GM18499 (cell line): ENCODE measurements around the gene ACSS1.

ENCODE experiments used
- ATAC-seq: cut with Tn5 transposase; IDR thresholded peaks from one replicate; pipeline ENCODE4 v1.9.1; 2021; ENCODE audit warnings: moderate number of reproducible peaks; ENCODE audit not compliant: insufficient read depth, unreplicated experiment

Gene ACSS1

DNA sequence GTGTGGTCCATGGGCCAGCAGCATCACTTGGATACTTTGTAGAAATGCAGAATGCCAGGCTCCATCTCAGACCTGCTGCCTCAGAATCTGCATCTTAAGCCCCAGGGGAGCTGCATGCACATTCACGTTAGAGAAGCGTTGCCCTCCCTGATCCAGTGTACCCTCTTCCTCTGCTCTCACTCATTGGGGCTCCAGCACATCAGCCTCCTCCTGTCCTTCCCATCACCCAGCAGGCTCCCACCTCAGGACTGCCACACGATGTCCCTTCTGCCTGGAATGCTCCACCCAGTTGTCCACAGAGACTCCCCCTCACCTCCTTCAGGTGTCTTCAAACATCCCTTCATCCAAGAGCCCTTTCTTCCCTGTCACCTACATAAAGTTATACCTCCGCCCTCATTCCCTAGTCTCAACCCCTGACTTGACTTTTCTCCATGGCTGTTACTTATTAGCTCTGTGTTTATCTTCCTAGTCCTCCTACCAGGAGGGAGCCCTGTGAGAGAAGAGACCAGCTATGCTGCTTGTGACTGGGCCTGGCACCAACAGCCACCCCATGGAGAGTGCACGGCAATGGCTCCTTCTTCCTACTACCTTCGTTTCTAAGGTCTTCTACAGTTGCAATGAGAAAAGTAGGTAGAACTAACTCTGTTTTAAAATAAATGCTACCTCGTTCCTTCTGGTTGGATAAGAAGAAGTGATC lies 3.3 kb upstream of the ACSS1 start:
- ATAC-seq: no peak

DNA sequence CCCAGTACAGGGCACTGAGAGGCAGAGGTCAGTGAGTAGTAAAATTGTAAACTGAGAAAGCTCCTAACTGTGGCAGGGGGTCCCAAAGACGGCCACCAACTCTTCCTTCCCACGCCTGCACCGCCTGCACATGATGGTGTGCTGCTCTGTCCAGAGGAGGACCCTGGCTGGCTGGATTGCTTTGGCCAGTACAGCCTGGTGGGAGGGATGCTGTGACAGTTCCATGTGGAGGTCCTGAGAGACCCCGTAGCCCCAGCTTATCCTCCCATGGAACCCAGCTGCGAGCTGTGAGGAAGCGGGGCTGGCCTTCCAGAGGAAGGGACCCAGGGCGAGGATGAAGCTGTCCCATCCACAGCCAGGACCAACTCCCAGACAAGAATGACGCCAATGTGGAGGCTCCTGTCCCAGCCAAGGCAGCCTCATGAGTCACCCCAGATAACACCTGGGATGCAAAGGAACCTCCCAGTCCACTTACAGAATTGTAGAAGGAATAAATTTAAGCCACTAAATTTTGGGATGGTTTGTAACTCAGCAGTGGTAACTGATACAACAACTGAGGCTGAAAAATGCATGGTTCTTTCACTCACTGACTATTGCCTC lies 2.0 kb upstream of the ACSS1 start:
- no peak for ATAC-seq

DNA sequence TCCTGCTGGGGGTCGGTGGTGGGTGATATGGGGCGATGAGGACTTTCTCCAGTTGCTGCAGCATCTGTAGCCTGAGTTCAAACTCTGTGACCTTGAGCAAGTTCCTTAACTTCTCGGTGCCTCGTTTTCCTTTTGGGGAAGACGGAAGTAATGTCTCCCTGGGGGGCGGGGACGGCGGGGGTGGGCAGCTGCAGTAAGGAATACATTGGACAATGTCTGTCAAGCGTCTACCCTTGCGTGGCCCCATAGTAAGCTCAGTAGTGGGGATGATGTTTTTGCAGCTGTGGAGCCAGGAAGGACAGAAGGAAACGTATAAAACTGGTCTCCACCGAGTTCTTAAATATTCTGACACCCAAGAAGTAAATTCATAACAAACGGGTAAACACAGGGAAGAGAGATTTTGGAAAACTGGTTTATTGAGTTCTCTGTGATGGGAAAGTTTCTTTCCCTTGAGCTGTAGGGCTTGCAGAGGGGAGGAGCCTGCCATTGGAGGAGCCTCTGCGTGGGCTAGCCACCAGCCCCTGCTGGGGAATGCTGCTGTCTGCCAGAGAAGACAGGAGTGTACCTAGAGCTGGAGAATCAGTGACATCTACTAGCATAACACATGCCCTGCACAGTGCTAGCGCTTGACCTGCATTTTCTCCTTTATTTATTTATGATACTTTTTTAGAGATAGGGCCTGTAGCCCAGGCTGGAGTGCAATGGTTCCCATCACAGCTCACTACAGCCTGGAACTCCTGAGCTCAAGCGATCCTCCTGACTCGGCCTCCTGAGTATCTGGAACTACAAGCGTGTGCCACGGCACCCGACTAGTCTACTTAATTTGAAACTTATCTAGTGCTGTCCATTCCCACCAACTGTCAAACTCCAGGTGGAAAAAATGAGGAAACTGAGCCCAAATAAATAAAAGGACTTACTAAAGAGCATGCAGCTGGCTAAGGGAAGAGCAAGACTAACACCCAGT lies 1.2 kb upstream of the ACSS1 start:
- ATAC-seq: no peak

DNA sequence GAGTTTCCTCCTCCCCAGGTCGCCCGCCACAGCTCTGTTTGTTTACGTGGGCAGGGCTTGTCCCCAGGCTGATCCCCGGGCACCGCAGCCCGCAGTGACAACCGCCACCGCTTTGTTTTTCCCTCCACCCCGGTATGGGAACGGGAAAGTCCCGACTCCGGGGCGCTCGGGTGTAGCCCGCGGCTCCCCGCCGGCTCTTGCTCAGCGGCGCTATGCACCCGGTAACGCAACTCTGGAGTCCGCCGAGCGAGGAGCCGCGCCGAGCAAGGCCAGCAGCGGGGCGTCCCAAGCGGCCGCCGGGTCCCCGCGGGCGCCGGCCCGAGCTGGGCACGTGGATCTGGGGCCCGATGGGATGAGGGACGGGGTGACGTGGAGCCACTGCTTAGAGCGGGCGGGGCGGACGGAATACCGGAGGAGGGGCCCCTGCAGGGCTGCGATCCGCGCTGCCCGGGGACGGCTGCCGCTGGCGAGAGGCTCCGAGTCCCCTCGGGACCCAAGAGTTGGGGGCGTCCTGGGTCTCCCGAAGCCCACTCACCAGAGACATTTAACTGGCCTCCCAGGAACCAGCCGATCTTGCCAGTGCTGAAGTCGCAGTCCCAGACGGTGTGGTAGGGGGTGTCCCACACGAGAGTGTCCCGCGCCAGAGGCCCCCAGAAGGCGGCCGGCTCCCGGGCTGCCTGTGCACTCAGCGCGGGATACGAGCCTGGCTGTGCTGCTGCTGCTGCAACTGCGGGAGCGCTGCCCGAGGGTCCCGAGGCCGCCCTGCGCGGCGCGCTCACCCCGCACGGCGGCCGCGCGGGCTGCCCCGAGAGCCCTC lies 497 bp downstream of the ACSS1 start:
- peak; percentile 12 for ATAC-seq

DNA sequence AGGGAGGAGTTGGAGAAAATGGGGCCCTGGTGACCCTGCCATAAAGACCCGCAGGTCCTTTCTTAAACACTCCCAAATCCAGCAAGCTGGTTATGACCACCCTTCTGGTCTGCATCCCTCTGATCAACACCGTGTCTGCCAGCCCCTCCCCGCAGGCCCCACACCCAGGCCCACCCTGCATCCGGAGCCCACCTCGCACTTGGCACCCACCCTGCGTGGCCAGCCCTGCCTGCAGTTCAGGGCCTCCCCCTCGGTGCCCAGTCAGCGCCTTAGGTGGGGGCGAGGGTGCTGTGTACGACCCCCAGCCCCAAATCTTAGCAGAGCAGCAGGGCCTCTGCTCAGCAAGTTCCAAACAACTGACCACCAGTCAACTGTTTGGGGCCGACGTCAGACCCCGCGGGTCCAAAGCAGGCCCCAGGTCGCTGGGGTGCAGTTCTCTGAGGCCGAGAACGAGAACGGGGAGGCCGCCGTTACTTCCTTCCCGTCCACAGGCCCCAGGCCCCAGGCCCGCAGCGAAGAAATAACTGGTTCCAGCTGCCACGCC lies 1.2 kb downstream of the ACSS1 start:
- ATAC-seq: peak; percentile 2

DNA sequence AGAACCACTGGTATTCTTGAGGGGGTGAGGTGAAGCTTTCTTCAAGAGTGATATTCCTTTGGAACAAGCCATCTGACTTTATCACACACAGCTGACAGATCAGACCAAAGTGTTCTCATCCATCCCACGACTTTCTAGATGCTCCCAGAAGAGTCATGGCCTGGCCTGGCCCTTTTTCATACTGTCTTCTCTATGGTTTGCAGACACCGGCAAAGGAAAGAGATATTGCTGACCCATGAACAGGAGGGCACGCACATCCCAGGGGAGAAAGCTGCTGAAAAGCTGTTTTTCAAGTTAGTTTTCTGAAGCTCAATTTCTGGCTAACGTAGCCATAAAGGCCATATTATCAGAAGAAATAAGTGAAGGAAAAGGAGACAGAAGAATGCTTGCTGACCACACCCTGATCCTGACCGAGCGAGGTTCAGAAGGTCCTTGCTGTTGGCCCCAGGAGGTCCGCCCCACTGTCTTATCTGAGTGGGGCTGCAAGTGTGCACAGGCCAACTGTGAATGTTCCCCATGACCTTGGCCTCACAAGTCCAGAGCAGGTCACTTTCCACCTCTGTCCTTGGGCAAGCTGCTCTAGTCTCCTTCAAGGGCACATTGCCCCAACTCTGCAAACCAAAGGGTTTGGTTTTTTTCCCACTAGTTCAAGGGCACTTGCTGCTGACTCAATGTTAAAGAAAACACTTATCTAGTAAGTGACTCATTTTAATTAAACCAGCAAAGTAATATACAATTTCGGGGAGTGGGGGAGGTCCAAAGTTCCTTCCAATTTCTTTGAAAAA lies 2.0 kb downstream of the ACSS1 start:
- ATAC-seq: no peak

DNA sequence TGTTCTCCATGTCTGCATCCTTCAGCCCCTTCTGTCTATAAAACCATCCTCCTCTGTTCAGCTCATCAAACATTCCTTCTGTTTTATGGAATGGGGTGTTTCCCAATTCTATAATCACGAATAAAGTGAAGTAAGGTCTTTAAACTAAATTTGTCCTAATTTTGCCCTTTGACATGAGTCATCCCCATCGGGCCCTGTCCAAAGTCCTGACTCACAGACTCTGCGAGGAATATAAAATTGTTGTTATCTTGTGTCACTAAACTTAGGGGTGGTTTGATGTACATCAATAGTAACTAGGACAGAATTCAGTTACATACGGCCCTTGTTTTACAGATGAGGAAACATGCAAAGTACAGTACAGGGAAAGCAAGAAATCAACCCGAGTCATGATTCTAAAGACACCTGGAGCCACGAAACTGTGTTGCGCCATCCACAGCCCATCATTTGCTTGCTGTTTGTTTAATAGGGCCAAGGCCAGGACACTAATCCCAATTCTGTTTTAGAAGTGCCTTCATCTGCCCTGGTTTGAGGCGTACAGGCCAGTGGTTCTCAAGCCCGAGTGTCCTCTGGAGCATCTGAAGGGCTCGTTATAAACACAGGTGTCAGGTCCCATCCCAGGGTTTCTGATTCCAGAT lies 2.8 kb downstream of the ACSS1 start:
- ATAC-seq: no peak

DNA sequence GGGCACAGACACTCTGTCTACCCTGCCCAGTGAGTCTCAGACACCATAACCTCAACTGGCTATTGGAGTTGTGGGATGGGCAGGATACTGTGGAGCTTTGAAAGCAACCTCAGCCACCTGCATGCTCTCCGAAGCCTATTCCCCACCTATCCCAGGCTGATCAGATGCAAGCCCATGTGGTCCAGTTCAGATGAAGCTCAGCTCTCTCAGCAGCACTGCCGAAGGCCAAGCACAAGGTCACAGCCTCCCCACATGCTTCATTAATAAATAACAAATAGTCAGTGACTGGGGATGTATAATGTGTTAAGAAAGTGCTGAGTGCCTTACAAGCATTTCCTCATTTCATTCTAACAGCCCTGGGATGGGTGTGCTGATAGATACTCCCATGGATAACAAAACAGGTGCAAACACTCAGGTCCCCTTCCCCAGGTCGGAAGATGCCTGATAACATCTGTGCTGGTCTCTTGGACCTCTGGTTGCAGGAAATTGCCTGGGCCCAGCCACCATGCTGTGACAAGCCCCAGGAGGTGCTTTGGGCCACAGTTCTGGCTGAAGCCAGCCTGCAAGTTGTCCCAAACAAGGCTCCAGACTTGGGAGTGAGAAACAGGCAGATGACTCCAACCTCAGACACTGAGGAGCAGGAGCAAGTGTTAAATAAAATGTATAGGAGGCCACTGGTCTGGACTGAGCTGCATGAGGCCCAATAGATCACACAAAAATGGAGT lies 3.7 kb downstream of the ACSS1 start:
- no peak for ATAC-seq

DNA sequence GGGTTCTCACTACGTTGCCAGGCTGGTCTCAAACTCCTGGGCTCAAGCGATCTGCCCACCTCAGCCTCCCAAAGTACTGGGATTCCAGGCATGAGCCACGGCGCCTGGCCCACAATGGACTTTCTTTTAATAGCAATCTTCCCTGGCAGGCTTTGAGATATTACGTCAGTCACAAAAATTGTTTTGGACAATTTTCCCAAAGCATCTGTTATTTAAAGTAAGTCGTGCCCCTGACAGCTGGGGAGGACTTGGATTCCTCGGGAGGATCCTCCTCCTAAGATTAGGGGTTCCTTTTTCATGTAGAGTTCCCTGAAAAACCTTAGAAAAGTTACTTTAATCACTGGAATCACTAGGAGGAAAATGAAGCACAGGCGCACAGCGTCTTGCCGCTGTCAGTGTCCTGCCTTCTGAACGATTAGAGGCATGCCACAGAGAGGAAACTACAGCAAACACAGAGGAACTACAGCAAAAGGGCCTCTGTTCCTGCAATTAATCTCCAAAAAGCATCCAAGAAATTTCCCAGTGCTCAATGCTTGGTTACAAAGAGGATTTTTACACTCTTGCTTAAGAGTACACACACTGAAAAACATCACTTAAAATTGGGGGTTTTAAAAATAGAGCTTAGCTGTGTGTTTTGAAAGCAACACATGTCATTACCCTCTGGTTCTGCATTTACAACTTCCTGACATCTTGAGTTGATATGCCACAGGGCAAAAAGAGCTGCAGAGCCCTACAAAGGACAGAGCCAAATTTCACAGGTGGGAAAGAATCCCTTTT lies 4.5 kb downstream of the ACSS1 start:
- no peak for ATAC-seq

DNA sequence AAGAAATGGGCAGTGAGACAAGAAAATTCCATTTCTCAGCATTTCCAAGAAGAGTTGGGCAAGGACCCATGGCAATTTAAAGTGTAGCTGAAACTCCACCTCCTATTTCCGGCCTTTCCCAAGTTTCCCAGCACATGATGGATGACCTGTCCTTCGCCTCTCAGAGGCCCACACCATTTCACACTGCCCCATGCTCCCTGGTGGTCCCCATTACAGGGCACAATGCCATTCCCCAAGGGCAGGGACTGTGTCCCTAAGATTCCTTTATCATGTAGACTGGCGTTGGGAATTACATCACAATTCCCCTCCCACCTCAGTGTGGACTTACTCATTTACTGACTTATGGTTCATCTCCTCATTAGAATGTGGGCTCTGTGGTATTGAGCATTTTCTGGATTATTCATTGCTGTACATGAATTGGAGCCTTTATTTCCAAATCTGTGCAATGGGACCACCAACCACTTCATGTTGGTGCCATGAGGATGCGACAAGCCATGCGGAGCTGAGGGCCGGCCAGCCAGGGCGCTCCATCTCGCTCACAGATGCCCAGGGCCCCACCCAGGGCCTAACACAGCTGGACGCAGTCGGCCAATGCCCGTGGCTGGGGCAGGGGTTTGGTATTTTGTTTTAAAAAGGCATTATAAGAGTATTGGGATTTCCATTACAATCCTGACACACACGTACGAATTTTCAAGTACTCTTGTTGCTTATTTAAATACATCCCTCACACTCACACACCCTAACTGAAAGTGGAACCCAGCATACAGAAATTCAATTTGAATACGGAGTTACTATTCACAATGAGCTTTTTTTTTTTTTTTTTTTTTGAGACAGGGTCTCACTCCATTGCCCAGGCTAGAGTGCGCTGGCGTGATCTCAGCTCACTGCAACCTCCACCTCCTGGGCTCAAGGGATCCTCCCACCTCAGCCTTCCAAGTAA lies 5.4 kb downstream of the ACSS1 start:
- peak; percentile 34 for ATAC-seq

DNA sequence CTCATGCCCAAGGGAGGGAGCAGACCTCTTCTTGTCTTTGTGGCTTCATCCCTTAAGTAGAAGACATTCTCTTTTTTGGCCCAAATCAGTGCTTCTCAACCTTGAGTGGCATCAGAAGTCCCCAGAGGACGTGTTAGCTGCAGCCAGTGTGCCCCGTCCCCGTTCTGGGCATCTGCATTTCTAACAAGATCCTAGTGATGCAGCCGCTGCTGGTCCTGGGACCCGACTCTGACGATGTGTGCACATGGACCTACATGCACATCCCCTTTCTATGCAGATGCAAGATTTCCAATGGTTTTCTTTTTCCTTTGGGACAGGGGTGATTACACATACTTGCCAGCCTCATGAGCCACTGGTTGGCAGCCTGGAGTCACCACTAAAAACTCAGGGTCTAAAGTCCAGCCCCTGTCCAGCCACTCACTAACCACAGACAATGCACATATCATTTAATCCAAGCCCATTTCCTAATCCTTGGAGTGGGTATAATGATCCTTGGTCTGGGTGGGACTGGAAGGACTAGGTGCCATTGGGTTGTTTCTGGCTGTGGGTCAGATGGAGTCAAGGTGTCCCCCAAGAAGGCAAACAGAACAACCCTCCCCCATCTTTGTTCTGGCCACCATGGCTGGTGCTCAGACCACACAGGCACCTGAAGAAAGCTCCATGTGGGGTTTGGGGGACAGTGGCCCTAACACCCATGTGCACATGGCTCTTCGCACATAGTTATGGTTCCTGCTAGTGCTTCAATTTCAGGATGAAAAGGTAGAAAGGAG lies 6.4 kb downstream of the ACSS1 start:
- ATAC-seq: no peak

DNA sequence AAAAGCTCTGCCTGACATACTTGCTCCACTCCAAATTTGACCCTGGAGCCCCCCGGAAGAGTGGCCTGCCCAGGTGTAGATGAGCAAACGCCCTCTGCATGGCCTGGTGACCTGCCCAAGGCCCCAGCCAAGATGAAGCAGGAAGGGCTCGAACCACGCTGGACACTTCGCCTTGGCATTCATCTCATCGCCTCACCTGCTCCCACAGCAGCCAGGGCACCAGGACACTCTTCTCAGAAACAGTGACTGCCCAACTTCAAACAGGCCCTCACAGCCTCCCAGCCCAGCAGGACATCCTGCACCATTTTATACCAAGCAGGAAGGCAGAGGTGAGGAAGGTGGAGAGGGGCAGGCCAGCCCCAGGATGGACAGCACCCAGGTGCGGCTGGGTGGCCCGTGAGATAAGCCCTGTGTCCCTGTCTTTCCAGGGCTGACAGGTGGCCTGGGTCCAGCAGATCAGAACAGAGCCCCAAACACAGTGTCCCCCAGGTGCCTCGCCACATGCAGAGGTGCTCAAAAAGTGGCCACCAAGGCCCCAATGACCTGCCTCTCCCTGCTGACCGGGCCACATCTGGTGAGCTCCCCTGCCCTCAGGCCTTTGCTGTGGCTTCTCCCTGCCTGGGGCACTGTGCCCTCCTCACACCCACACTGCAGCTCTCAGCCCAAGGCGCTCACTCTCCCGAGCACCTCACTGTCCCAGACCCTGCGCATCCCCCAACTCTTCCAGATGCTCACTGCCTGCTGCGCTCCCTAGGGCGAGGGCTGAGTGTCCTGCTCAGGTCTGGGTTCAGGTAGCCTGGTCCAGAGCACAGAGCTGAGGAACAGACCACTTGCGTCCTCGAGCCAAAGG lies 7.2 kb downstream of the ACSS1 start:
- ATAC-seq: no peak

DNA sequence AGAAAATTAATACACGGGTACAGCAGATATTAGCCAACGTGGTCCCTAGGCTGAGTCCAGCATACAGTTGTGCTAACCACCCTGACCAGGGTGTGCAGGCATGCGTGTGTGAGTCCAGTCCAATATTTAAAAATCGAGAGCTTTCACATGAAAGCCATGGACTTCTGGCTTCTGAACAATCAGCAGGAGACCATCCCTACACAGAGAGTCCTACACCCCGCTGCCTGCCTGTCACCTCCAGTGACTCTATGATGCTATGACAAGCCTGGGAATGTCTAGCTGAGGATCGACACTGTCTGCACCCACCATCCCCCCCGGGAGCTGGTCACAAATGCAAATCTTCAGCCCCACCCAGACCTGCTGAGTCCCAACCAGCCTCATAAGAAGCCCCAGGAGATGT lies 7.9 kb downstream of the ACSS1 start:
- no peak for ATAC-seq

DNA sequence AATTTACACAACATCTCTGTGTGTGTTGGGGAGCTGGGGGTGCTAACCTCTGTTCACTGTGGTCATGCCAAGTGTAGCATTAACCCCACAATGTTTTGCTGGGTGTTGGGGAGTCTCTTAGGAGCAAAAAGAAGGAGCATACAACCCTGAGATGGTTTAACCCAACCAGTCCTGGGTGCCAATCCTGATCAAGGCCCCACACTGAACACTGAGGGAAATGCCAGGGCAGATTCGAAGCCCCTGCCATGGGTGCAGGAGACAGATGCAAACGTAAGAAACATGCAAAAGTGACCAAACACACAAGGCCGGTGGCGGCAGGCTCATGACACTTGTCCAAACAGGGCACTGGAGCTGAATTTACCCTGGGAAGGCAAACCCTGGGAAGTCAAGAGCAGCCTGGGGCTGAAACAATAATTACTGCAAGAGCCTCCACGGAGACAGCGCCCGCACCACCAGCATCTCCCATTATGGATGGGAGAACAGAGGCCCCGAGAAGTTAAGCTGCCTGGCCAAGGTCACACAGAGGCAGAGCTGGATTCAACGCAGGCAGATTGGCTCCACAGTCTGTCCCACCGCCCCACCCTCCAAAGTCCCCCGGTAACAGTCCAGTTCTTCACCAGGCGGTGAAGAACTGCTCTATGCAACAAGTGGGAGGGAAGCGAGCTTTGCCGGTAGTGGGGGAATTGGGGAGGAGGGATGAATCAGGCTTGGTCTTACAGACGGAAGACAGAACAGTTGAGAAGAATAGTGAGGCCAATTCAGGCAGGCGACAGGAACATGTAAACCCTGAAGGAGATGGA lies 8.5 kb downstream of the ACSS1 start:
- ATAC-seq: no peak
